Astrocyte of the spinal cord (primary cell): ENCODE data around the gene TK1.
A peak's percentile ranks its signal among the peaks of the same experiment; 100 is the strongest.

Experiments used
- DNase-seq: peaks from one replicate; pipeline ENCODE4 v3.0.0; 2011; ENCODE audit warnings: low read depth, low spot score
- H3K4me3 ChIP-seq: 2 replicates; pipeline ENCODE4 v1.5.1; 2011; ENCODE audit warnings: low read depth, mild to moderate bottlenecking, low read length, moderate library complexity
- CTCF ChIP-seq: IDR thresholded peaks from 2 replicates; pipeline ENCODE4 v1.5.1; 2012; ENCODE audit warnings: low read depth, mild to moderate bottlenecking, low read length, inconsistent platforms
- in situ Hi-C: cut with HindIII; loops from 2 replicates; pipeline ENCODE4 v1.10.0; 2017; ENCODE audit warnings: low sequenced_read_pairs

The TK1 gene

GRCh38 chr17:78133971-78134898, 52.6 kb downstream of the TK1 start:
- in situ Hi-C loops: no loop called here
- peak; percentile 57 for TF ChIP-seq CTCF
- no peak for DNase-seq
- H3K4me3 ChIP-seq: no peak overlapping the region

- DNase-seq: no peak
- in situ Hi-C loops: no loop called here
- no peak for TF ChIP-seq CTCF
- no peak overlapping the region for H3K4me3 ChIP-seq
Measured at GRCh38 chr17:78133179-78133951, 53.5 kb downstream of the TK1 start.

- no peak for TF ChIP-seq CTCF
- no peak overlapping the region for H3K4me3 ChIP-seq
- DNase-seq: no peak
- in situ Hi-C loops: no loop called here
Measured at GRCh38 chr17:78132767-78133178, 54.1 kb downstream of the TK1 start.

GRCh38 chr17:78132084-78132676, 54.7 kb downstream of the TK1 start:
- no peak overlapping the region for H3K4me3 ChIP-seq
- in situ Hi-C loops: no loop called here
- DNase-seq: no peak
- no peak for TF ChIP-seq CTCF

GRCh38 chr17:78131172-78132083, 55.4 kb downstream of the TK1 start:
- TF ChIP-seq CTCF: no peak
- no peak overlapping the region for H3K4me3 ChIP-seq
- in situ Hi-C loops: no loop called here
- DNase-seq: no peak
